22Rv1 (cell line): ENCODE measurements around the gene TRAPPC13.

Source experiments
- H3K27ac ChIP-seq: fragments of 450-650 bp; 2 replicates; pipeline ENCODE4 v1.5.1; 2017
- ZFX ChIP-seq: fragments of 450-650 bp; IDR thresholded peaks from 2 replicates; pipeline ENCODE4 v1.6.1; 2017; ENCODE audit warnings: antibody characterized with exemption, borderline replicate concordance
- TF ChIP-seq, protein P1 (sequence below): fragments of 450-650 bp; IDR thresholded peaks from 2 replicates; pipeline ENCODE4 v1.5.1; 2017; ENCODE audit warnings: mild to moderate bottlenecking

TRAPPC13 gene

DNA sequence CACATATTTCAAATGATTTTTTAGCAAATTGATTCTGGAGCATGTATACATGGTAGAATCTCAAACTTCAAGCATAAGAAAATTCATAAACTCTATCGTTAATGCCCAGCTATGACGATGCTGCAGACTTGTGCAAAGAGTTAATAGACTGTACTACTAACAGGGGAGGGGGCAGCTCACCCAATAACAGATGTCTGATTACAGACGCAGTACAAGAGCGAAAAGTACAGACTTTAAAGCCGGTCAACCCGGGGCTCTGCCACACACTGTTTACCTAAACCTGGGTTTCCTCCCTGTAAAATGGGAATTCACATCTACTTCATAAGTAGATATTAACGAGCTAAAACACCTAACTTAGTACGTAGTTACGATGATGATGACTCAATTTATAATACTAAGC, 1.3 kb upstream of the TRAPPC13 start:
- peak overlapping the region; percentile 84 for H3K27ac ChIP-seq
- TF ChIP-seq, protein P1, sequence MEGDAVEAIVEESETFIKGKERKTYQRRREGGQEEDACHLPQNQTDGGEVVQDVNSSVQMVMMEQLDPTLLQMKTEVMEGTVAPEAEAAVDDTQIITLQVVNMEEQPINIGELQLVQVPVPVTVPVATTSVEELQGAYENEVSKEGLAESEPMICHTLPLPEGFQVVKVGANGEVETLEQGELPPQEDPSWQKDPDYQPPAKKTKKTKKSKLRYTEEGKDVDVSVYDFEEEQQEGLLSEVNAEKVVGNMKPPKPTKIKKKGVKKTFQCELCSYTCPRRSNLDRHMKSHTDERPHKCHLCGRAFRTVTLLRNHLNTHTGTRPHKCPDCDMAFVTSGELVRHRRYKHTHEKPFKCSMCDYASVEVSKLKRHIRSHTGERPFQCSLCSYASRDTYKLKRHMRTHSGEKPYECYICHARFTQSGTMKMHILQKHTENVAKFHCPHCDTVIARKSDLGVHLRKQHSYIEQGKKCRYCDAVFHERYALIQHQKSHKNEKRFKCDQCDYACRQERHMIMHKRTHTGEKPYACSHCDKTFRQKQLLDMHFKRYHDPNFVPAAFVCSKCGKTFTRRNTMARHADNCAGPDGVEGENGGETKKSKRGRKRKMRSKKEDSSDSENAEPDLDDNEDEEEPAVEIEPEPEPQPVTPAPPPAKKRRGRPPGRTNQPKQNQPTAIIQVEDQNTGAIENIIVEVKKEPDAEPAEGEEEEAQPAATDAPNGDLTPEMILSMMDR: no peak
- TF ChIP-seq ZFX: no peak

DNA sequence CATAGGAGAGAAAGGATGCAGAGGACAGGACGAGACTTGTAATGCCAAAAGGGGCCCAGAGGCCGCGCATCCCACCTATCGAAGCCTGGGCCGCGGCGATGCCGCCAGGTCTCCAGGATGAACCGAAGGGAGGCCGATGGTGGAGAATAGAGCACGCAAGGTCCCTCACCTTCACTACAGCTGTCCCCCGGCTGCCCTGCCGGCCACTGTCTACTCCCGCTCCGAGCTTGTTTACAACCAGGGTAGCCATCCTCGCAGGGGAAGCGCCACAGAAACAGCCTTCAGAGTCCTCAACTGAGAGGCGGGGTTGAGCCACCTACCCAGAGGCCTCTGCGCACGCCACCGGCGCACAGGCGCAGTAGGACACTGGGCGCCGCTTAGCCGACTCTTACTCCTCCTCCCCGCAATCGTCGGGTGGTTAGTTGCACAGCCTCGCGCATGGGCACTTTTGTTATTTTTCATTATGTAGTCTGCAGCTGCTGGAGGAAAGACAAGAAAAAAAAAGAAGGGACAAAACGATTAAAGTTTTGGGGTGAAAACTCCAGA, 729 bp upstream of the TRAPPC13 start, which contains the start of gene TRIM23:
TSS of gene TRIM23 (minus strand) at position 309 of the 546 bp plus-strand sequence. CDS start at position 250, 59 bp downstream.
- TF ChIP-seq ZFX: no peak
- TF ChIP-seq, protein P1: no peak
- peak within 1 kb of the TSS; percentile 84 for H3K27ac ChIP-seq

DNA sequence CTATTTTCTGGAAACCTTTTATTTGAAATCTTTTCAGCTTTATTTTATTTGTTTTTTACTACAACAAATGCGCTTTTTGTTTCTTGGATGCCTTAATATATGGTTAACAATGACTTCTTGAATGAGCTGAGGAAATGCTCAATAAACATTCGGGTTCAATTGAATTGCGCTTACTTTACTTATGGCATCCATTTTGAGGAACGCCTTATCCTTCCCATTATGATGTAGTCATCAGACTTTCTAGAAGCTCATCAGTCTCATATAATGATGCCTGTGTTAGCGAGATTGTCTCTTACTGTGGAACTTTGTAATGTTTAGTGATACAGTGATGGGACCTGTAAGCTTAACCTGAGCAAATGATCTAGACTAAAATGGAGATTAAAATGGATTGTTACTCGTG, 916 bp downstream of the TRAPPC13 start:
- H3K27ac ChIP-seq: peak overlapping the region; percentile 84
- TF ChIP-seq, protein P1: no peak
- no peak for TF ChIP-seq ZFX

DNA sequence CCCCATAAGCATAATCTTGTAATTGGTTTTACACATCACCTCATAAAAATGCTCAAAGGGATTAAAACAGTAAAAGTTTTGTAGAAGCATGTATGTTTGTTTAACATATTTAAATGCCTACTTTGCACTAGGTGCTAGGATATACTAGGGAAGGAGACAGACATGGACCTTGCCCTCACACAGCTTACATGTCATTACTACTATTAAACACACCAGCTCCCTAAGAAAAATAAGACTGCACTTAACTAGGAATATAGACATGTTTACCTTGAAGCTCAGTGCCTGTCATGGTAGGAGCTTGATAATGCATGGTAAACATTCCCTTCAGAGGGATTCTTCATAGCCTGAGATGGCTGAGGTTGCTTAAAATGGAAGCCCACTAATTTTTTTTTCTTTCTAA, 6.2 kb downstream of the TRAPPC13 start:
- H3K27ac ChIP-seq: no peak overlapping the region
- TF ChIP-seq, protein P1: no peak
- TF ChIP-seq ZFX: no peak

DNA sequence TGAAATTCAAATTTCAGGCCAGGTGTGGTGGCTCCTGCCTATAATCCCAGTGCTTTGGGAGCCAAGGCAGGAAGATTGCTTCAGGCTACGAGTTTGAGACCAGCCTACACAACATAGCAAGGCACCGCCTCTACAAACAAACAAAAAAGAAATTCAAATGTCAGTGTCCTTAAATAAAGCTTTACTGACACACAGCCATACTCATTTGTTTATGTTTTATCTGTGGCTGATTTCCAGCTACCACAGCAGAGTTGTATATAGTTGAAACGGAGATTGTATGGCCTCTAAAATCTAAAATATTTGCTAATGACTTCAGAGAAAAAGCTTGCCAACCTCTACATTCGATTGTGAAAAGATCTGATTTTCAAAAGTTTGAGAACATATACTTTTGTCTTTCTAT, 15.4 kb downstream of the TRAPPC13 start:
- no peak for TF ChIP-seq ZFX

DNA sequence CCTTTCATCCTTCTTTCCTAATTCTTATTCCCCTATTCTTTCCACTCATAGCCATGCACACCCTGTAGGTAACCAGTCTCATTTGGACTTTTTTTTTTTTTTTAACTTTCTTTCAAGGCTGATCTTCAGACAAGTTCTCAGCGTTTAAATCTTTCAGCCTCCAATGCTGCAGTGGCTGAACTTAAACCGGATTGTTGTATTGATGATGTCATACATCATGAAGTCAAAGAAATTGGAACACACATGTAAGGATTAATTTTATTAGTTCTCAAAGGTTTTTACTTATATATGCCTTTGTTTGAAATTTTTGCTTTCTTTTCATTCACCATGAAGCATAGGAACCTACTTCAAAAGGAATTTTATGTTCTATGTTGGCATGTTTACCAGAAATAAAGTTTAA, 22.1 kb downstream of the TRAPPC13 start:
- H3K27ac ChIP-seq: peak overlapping the region; percentile 35
- TF ChIP-seq ZFX: no peak
- TF ChIP-seq, protein P1: no peak

More for the DNA sequence above, 15.4 kb downstream of the TRAPPC13 start:
- H3K27ac ChIP-seq: peak overlapping the region; percentile 63

DNA sequence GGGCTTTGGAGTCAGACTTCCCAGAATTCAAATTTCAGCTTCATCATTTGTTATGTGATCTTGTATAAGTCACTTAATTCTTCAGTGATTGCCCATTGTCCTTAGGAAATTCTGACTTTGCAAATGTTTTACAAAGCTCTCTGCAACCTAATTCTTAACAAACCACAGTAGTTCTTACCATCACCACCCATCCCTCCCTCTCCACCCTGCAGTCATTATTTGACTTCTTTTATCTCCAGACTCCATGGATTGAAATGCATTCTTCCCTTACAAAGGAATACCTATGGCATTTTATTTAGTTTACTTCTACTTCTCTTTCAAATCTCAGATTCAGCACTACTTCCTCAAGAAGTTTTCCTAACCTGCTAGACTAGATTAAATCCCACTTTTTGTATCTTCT, 23.1 kb downstream of the TRAPPC13 start:
- no peak for TF ChIP-seq ZFX
- TF ChIP-seq, protein P1: no peak
- peak overlapping the region; percentile 35 for H3K27ac ChIP-seq

DNA sequence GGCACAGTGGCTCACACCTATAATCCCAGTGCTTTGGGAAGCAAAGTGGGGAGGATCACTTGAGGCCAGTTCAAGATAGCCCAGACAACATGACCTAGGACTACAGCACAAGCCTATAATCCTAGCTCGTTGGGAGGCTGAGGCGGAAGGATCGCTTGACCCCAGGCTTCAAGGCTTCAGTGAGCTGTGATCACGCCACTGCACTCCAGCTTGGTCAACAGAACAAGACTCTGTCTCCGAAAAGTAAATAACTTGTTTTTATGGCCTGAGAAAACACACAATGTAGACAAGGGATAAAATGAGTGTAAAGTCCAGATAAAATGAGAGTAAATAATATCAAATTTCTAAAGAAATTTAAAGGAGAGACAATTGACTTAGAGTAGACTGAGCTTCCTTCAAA, 26.3 kb downstream of the TRAPPC13 start:
- peak overlapping the region; percentile 80 for H3K27ac ChIP-seq
- TF ChIP-seq, protein P1: no peak
- no peak for TF ChIP-seq ZFX
